Posterior vena cava (tissue), 2 donors: ENCODE results near the gene TGFBR3L. TPM values are rescaled to one million over a fixed set of nuclear protein-coding genes. Genes with fewer than 3 reads are reported as not detected.
A peak's percentile ranks its signal among the peaks of the same experiment; 100 is the strongest.

Experiments used
- DNase-seq: peaks from one replicate; pipeline ENCODE4 v3.0.0-alpha.2; 2020; ENCODE audit warnings: low spot score
- intact Hi-C, 2 donors: fragments of 100-400 bp; cut with DNase I; formaldehyde crosslinking; loops; one replicate each; pipeline versions ENCODE4 v1.14.1 to v1.14.2; 2022 to 2023
- total RNA-seq, 2 donors: library from RNA; stranded (reverse); fragmentation: NEBNext Ultra II Directional; extraction: Animal tissue kit (Norgen Biotek cat#: 25700); gene quantifications; one replicate each; pipeline ENCODE4 v1.2.1, GENCODE V29; 2021
- donor health status: DM: yes; HTN: yes; CAD: no.
- donor health status: DM: yes; HTN: yes; CAD: no.

TGFBR3L gene
- total RNA-seq, 2 donors from 2014 or later: 1.5 to 4.4 TPM

DNA sequence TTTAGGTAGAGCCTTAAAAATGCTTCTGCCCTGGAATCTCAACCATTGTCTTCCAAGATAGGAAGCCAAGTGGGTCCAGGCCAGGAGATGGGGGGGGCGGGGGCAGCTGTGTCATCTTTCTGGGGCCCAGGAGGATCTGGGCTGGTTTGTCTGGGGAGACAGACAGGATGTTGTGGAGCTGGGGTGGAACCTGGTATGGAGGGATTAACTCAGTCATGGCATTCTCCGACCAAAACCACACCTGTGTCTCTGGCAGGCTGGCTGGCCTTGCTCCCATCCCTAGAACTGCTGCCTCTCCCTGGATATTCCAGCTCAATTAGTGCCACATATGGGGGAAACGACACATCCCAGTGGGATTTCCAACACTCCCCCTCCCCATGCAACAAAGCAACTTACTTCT, 13.7 kb upstream of the TGFBR3L start:
- DNase-seq: no peak
- intact Hi-C loops: no loop called here

DNA sequence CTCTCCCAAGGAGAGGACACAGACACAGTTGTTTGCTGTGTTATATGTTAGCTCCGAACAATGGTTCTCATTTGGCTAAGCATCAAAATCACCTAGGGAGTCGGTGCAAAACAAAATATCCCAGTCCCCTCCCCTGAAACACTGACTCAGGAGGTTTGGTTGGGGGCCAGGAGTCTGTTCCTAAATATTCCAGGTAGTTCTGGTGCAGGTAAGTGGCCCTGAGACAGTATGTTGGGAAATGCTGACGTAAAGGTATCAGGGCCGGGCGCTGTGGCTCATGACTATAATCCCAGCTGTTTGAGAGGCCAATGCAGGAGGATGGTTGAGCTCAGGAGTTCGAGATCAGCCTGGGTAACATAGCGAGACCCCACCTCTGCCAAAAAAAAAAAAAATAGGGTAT, 13.3 kb upstream of the TGFBR3L start:
- DNase-seq: no peak
- intact Hi-C loops: no loop called here

DNA sequence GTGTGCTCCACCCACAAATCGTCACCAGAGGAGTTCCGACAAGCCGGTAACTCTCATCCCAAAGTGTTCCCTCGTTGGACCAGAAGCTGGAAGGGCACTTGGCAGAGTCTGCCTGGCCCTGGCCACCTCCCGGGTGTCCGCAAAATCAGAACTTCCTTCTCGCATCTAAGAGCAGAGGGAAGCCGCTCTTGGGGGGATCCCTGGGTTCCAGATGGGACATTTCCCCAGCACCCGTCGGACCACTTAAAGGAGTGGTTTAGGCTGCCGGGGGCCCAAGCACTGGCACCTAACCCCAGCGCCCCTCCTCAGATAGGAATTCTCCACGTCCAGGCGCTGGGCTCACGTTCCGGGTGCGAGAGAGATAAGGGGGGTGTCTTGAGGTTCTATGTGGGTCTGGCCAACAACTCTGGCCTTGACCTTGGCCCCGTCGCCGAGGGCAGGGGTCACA, 11.8 kb upstream of the TGFBR3L start:
- DNase-seq: no peak
- intact Hi-C loops: no loop called here

DNA sequence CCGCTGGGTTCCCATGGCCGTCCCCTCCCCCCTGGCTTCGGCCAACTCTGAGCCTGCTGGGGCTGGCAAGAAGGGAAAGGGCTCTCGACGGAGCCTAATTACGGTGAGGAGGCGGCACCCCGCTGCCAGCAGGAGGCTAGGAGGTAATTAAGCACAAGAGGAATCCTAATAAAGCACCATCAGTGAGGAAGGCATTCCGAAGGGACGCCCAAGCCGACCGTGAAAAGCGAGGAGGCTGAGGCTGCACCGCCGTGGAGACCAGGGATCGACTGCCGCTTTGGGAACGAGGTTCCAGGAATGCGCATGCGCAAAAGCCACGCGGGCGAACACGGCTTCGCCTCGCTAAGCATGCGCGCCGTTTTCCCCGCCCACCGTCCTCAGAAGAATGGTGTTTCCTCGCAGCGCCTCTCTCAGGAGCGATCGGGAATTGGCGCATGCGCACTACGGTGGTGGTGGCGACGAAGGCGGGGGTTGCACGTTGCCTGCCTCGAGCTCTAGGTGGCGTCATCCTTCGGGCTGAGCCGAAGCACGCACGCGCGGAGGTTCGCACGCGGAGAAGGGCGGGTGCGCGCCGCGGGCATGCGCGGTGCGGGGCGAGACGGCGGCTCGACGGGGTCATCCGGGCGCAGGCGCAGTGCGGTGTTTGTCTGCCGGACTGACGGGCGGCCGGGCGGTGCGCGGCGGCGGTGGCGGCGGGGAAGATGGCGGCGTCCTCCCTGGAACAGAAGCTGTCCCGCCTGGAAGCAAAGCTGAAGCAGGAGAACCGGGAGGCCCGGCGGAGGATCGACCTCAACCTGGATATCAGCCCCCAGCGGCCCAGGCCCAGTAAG, 11.2 kb upstream of the TGFBR3L start, which contains the start of gene MAP2K7:
TSS of gene MAP2K7 (plus strand) at position 634 of the 830 bp plus-strand sequence. CDS start at position 702, 68 bp downstream.
- intact Hi-C loops: no loop called here

DNA sequence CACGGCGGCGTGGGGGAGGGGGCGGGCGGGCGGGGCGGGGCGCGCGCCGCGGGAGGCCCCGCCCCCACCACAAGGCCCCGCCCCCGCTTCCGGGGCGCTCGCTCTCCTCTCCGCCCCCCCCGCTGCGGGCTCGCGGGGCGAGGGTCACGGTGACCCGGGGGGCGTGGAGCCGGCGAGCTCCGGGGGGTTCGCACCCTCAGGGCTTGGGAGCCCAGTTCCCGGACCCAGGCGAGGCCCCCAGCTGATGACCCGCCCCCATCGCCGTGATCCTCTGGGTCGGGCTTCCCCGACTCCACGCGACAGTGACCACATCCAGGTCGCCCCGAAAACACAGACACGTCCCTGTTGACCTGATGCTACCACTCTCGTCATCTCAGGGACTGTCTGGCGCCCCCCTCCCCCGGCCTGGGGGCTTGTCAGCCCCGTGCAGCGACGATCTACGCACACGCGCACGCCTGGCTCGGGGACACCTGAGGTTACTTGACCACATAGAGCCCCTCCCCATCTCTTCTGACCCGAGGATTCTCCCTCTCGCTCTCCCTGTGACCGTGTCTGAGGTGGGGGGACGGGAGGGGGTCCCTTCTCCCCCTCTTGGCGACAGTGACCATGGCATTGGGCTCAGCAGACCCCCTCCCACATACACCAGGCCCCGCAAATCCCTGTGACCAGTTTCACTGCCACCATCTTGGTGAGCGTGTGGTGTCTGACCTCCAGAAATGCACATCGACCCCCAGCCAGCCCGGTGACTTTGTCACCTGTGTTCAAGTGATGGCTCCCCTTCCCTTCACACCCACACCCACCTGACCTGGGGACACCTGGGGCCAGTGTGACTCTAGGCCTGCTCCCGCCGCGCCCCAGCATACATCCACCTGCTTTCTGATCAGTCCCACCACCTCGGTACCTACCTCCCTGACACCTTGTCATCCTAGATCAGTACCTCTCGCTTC, 10.3 kb upstream of the TGFBR3L start:
- DNase-seq: no peak
- intact Hi-C loops: no loop called here

More for the DNA sequence above, 11.2 kb upstream of the TGFBR3L start, which contains the start of gene MAP2K7:
- DNase-seq: peak; percentile 100

DNA sequence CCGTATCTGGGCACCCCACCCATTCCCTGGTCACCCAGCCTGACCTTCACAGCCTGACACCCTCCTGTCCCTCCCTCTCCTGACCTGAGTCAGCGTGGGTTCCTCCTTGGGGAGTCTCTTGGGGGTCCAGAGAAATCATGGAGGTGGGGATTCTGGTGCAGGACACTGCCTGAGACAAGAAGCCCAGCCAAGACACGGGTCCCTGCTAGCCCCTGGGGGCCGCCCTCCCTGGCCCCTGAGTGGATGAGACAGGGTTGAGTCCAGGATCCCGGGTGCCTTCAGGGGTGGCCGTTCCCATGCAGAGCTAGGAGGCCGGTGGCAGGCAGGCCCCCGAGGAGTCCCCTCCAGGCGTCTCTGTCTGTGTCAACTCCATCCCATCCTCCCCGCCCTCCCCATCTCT, 9.4 kb upstream of the TGFBR3L start:
- intact Hi-C loops: no loop called here
- no peak for DNase-seq

DNA sequence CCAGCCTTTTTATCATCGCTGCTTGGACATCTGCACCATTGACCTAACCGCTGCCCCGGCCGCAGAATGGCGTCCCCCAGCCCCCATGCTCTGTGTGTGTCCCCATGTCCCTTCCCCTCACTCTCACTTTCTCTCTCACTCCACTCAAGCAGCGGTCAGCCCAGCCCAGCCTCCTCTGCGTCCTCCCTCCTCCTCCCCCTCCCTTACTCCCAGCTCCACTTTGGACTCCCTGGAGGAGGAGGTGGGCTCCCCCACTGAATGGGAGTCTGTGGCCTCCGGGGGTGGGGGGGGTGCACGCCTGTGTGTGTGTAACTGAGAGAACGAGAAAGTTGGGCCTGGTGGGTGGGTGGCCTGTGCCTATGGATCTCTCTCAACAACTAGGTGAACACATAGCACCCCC, 8.8 kb upstream of the TGFBR3L start:
- intact Hi-C loops: no loop called here
- no peak for DNase-seq

DNA sequence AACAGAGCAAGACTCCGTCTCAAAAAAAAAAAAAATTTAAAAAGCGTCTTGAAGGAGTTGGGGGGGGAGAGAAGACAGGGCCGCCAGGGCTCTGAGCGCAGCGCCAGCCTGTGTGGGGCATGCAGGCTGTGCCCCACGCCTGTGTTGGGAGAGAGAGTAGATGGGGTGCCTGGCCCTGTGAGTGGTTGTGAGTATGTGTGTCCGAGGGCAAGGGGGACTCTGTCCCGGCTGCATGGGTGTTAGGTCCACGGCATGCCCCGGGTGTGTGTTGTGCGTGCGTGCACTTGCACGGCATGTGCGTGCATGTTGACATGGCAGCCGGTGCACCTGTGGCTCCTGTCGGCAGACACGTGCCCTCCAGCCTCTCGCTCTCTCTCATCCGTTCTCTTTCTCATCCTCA, 7.5 kb upstream of the TGFBR3L start:
- intact Hi-C loops: no loop called here
- no peak for DNase-seq

DNA sequence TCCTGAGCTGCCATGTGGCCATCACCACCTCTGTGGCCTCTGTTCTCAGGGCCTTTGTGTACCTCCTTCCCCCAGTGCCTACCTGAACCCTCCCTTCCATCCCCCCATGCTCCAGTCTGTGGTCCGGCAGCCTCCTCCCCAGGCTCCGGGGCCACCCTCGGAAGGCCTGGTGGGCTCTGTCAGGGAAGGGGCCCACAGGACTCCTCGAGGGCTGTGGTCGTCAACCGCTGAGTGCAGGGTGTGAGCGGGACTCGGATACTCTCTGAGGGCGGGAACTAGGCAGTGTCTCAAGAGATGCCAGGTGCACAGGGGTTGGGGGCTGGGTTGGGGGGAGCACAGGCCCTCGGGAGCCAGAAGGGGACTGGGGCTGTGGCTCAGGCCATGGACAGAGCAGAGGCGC, 7.1 kb upstream of the TGFBR3L start:
- intact Hi-C loops: no loop called here
- no peak for DNase-seq

DNA sequence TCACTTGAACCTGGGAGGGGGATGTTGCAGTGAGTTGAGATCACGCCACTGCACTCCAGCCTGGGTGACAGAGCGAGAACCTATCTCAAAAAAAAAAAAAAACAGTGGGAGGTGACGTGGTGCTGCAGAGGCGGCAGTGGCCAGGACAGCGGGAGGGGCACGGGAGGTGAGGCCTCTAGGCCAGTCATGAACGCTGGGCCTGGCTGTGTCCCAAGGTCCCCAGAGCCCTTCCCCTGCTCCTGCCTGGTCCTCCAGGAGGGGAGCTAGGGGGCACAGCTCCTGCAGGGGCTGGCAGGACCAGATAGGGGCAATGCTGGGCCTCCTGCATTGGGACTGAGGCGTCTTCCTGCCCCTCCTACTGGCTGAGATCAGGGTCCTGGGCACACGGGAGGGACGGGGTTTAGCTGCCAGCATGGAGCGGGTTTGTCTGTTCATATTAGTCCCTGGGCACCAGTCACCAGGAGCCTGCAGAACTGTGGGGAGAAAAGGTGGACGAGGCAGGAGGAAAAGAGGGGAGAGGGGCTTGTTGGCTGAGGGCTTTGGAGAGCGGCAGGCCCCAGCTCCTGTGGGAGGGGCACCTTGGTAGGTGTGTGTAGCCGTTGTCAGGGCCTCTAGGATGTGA, 6.4 kb upstream of the TGFBR3L start:
- intact Hi-C loops: no loop called here
- DNase-seq: no peak

DNA sequence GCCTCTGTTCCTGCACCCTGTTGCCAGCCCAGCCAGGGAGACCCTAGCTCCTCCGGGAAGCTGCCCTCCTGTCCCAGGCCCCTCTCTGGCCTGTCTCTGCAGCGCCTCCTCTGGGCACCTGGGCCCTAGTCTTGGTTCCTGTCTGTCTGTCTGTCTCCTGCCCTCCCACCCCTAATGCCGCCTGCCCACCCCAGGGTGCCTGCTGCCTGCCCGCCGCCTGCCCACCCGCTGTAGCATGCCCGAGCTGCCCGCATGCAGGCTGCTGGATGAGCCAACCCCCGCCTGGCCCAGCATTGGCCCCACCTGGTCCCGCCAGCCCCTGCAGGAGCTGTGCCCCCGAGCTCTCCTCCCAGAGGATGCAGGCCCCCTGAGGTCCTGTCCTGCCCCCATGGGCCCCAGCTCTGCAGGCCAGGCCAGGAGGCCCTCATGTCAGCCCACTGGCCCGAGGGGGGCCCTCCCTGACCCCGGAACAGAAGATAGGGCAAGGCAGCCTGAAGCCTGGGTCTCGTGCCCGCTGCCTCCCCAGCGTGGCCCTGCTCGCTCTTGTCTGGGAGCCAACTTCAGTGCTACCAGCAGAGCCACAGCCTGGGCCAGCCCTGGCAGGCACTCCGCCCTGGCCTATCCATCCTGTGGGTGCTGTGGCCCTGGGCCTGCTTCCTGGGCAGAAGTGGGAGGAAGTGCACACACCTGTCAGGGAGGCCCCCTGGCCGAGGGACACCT, 5.7 kb upstream of the TGFBR3L start:
- no peak for DNase-seq
- intact Hi-C loops: no loop called here

DNA sequence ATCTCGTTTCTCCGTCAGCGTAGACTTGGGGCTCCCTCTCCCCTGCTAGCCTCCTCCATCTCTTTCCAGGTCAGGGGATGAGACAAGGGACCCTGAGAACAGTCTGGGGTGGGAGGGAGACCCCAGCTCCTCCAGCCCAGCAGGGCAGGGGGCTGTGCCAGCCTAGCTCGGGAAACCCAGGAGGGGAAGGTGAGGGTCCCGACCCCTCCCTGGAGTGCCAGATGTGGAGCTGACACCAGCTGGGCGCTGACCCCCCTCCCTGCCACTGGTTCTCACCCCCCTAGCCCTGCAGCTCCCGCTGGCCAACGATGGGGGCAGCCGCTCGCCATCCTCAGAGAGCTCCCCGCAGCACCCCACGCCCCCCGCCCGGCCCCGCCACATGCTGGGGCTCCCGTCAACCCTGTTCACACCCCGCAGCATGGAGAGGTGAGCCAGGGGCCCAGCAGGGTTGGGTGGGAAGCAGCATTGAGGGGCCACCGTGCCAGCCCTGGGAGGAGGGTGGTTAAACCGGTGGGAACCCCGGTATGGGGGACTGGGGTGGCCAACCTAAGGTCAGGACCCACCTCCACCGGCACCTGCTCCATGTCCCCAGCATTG, 5.1 kb upstream of the TGFBR3L start:
- intact Hi-C loops: no loop called here
- no peak for DNase-seq

DNA sequence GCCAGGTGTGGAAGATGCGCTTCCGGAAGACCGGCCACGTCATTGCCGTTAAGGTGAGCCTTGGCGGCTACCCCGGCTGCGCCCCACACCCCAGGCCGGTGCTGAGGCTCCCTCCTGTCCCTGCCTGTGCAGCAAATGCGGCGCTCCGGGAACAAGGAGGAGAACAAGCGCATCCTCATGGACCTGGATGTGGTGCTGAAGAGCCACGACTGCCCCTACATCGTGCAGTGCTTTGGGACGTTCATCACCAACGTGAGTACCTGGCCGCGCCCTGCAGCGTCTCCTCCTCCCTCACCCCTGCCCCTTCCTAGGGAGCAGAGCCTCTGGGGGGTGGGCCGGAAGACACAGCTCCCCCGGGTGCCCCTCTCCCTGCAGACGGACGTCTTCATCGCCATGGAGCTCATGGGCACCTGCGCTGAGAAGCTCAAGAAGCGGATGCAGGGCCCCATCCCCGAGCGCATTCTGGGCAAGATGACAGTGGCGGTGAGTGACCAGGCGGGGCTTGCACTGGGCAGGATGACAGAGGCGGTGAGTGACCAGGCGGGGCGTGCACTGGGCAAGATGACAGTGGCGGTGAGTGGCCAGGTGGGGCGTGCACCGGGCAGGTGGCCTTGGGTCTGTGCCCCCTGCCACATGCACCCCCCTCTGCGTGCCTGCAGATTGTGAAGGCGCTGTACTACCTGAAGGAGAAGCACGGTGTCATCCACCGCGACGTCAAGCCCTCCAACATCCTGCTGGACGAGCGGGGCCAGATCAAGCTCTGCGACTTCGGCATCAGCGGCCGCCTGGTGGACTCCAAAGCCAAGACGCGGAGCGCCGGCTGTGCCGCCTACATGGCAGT, 4.1 kb upstream of the TGFBR3L start:
- intact Hi-C loops: no loop called here
- DNase-seq: no peak

DNA sequence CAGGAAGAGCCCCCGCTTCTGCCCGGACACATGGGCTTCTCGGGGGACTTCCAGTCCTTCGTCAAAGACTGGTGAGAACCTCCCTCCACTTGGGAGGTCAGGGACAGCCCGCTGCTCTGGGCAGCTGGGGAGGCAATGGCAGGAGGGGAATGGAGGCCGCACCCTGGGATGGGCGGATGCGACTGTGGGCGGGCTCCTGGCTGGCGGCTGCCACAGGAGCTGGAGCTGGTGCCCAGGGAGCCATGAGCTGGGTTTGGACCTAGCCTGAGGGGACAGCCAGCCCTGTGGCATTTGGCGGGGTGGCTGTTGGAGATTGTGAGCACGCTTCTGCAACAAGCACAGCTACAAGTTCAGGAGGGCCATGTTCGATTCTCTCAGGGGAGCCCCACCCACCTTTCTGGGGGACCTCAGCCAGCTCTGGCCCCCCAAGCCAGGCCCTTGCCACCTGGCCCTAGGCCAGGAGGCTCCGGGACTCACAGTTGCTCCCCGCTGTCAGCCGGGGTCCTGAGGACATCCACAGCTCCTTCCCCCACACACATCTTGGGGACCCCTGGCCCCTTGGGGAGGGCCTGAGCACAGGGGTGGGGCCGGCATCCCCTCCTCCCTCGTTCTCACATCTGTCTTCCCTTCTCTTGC, 3.0 kb upstream of the TGFBR3L start:
- no peak for DNase-seq
- intact Hi-C loops: no loop called here

DNA sequence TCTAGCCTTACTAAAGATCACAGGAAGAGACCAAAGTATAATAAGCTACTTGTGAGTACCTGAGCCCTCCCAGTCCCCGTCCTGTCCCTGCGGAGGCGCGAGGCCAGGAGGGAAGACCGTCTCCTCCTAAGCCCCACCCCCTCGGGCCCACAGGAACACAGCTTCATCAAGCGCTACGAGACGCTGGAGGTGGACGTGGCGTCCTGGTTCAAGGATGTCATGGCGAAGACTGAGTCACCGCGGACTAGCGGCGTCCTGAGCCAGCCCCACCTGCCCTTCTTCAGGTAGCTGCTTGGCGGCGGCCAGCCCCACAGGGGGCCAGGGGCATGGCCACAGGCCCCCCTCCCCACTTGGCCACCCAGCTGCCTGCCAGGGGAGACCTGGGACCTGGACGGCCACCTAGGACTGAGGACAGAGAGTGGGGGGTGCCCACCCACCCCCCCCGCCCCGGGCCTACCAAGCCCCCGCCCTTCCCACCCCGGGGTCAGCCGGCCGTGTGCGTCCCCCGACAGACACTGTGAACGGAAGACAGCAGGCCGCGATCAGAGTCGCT, 2.4 kb upstream of the TGFBR3L start:
- intact Hi-C loops: no loop called here
- no peak for DNase-seq

DNA sequence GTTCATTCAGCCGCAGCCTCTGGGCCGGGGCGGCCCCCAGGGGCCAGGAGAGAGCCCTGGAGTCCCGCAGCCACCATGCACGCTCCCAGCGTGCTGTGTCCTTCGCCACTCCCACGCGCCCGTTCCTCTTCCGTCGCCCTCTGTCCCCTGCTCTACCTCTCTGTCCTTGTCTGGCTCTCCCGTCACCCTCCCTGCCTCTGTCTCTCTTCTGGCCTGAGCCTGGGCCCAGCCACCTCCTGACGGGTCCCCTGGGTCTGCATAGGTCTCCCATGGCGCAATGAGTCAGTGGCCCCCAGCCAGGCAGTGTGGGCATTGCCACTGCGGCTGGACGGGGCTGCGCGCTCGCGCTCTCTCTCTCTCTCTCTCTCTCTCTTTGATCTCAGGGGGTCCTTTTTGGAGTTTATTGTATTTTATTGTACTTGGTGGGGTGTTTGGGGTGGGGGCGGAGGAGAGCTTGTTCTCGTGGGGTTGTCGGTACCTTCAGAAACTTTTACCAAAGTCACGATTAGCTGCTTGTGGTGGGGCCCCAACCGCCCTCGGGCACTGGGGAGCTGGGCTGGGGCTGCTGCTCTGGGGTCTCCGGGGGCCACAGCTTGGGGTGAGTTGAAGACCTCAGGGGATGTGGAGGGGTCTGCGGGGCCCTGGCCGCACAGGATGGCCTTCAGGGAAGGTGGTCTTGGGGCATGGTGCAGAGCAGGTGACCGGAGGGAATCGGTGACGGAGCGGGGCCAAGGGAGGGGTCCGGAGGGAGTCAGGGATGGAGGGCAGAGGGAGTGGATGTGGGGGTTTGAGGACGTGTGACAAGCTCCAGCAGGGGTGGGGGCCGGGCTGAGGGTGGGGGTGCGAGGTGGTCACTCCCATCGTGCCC, 1.7 kb upstream of the TGFBR3L start:
- DNase-seq: no peak
- intact Hi-C loops: no loop called here
